Measurements from ENCODE around the gene MRTO4.

DNA sequence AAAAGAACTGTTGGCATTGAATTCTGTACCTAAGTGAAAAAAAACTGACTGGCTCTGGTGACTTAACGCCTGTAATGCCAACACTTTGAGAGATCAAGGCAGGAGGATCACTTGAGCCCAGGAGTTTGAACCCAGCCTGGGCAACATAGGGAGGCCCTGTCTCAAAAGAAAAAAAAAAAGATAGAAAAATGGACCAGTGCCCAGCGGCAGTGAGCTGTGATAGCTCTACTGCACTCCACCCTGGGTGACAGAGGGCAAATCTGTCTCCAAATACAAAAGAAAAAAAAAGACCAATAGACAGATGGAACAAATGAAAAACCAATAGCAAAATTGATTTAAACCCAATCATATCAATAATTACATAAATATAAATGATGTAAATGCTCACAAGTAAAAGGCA lies 37.6 kb downstream of the MRTO4 start:
- TF ChIP-seq, protein P1, sequence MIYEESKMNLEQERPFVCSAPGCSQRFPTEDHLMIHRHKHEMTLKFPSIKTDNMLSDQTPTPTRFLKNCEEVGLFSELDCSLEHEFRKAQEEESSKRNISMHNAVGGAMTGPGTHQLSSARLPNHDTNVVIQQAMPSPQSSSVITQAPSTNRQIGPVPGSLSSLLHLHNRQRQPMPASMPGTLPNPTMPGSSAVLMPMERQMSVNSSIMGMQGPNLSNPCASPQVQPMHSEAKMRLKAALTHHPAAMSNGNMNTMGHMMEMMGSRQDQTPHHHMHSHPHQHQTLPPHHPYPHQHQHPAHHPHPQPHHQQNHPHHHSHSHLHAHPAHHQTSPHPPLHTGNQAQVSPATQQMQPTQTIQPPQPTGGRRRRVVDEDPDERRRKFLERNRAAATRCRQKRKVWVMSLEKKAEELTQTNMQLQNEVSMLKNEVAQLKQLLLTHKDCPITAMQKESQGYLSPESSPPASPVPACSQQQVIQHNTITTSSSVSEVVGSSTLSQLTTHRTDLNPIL (CRISPR knock-in tag; IDR thresholded peaks at IDR 0.05; ENCODE audit: low read depth), result no peak
- TF ChIP-seq ZFP30 (CRISPR knock-in tag; IDR thresholded peaks at IDR 0.05), result no peak
- TF ChIP-seq POU6F1 (CRISPR knock-in tag; IDR thresholded peaks at IDR 0.05; ENCODE audit: borderline replicate concordance, low read depth), result no peak
- TF ChIP-seq, protein P2, sequence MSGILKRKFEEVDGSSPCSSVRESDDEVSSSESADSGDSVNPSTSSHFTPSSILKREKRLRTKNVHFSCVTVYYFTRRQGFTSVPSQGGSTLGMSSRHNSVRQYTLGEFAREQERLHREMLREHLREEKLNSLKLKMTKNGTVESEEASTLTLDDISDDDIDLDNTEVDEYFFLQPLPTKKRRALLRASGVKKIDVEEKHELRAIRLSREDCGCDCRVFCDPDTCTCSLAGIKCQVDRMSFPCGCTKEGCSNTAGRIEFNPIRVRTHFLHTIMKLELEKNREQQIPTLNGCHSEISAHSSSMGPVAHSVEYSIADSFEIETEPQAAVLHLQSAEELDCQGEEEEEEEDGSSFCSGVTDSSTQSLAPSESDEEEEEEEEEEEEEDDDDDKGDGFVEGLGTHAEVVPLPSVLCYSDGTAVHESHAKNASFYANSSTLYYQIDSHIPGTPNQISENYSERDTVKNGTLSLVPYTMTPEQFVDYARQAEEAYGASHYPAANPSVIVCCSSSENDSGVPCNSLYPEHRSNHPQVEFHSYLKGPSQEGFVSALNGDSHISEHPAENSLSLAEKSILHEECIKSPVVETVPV (CRISPR knock-in tag; IDR thresholded peaks at IDR 0.05), result no peak
- TF ChIP-seq RARB (CRISPR knock-in tag; IDR thresholded peaks at IDR 0.05), result no peak
- no peak for TF ChIP-seq ESRRG (CRISPR knock-in tag; IDR thresholded peaks at IDR 0.05)
- no peak for TF ChIP-seq GLIS3 (CRISPR knock-in tag; IDR thresholded peaks at IDR 0.05)
- no peak for TF ChIP-seq PATZ1 (CRISPR knock-in tag; IDR thresholded peaks at IDR 0.05; ENCODE audit: borderline replicate concordance)
- no peak for TF ChIP-seq TSHZ2 (CRISPR knock-in tag; IDR thresholded peaks at IDR 0.05)

Data from SK-N-SH treated with all-trans-retinoic acid at 6 μM for 48 hours (cell line).